ENCODE results near the gene SLC22A23. TPM values are rescaled to one million over a fixed set of nuclear protein-coding genes. Genes with fewer than 3 reads are reported as not detected.

Gene SLC22A23
- total RNA-seq, 4 donors from 2014 or later, result 8.3 to 22.5 (median 12.8) TPM

- no peak for DNase-seq (ENCODE audit: low spot score)
- TF ChIP-seq CTCF (IDR thresholded peaks at IDR 0.05), result no peak
- ATAC-seq (ENCODE audit: low FRiP score), result no peak
Measured at GRCh38 chr6:3377536-3378397, 79.1 kb downstream of the SLC22A23 start.

GRCh38 chr6:3376893-3377535 is 79.8 kb downstream of the SLC22A23 start:
- no peak for TF ChIP-seq CTCF (IDR thresholded peaks at IDR 0.05)
- ATAC-seq (ENCODE audit: low FRiP score) (no peak), DNase-seq (ENCODE audit: low spot score) (no peak)

- no peak for TF ChIP-seq CTCF (IDR thresholded peaks at IDR 0.05)
- DNase-seq (ENCODE audit: low spot score), result no peak
- ATAC-seq (ENCODE audit: low FRiP score), result no peak
Measured at GRCh38 chr6:3376064-3376463, 80.8 kb downstream of the SLC22A23 start.

GRCh38 chr6:3373597-3374203 is 83.2 kb downstream of the SLC22A23 start:
- DNase-seq (ENCODE audit: low spot score) (no peak), ATAC-seq (ENCODE audit: low FRiP score) (no peak)
- no peak for TF ChIP-seq CTCF (IDR thresholded peaks at IDR 0.05)

GRCh38 chr6:3372912-3373554 is 83.8 kb downstream of the SLC22A23 start:
- TF ChIP-seq CTCF (IDR thresholded peaks at IDR 0.05), result no peak
- DNase-seq (ENCODE audit: low spot score), result no peak
- ATAC-seq (ENCODE audit: low FRiP score), result no peak

GRCh38 chr6:3372184-3372846 is 84.5 kb downstream of the SLC22A23 start:
- DNase-seq (ENCODE audit: low spot score) (no peak), ATAC-seq (ENCODE audit: low FRiP score) (peak; percentile 36)
- no peak for TF ChIP-seq CTCF (IDR thresholded peaks at IDR 0.05)

All from omental fat pad (tissue), 4 donors.